Heart right ventricle (tissue), 16 donors: Measurements from ENCODE around the gene TMEM120B. TPM values are rescaled to one million over a fixed set of nuclear protein-coding genes. Genes with fewer than 3 reads are reported as not detected.

Source experiments
- ATAC-seq, 8 donors: fragments of 200-7000 bp; cut with Tn5 transposase; one replicate each; pipeline ENCODE4 v1.9.1; 2020; ENCODE audit warnings: mild to moderate bottlenecking in 8 of 8, moderate library complexity in 8 of 8, moderate number of reproducible peaks in 1 of 8
- DNase-seq, 2 donors: peaks; one replicate each; pipeline ENCODE4 v3.0.0-alpha.2; 2020
- H3K27ac ChIP-seq, 10 donors: fragments of 200-600 bp; sonication (generic) in 2 of 10; one replicate each; pipeline versions ENCODE4 v1.5.0 to v1.8.0; 2020 to 2022; ENCODE audit warnings: mild to moderate bottlenecking in 3 of 10
- H3K27me3 ChIP-seq, 7 donors: fragments of 200-600 bp; one replicate each; pipeline ENCODE4 v1.8.0; 2021 to 2022; ENCODE audit warnings: mild to moderate bottlenecking in 2 of 7
- H3K36me3 ChIP-seq, 9 donors: fragments of 200-600 bp; sonication (generic) in 1 of 9; one replicate each; pipeline versions ENCODE4 v1.5.0 to v1.8.0; 2020 to 2022; ENCODE audit warnings: mild to moderate bottlenecking in 2 of 9
- H3K4me1 ChIP-seq, 9 donors: fragments of 200-600 bp; sonication (generic) in 1 of 9; one replicate each; pipeline versions ENCODE4 v1.5.0 to v1.8.0; 2020 to 2022; ENCODE audit warnings: mild to moderate bottlenecking in 4 of 9
- H3K4me3 ChIP-seq, 10 donors: fragments of 200-600 bp; sonication (generic) in 2 of 10; one replicate each; pipeline versions ENCODE4 v1.5.0 to v1.8.0; 2020 to 2022; ENCODE audit warnings: mild to moderate bottlenecking in 7 of 10, moderate library complexity in 2 of 10
- H3K9me3 ChIP-seq, 11 donors: fragments of 200-600 bp in 10 of 11; sonication (generic) in 2 of 11; one replicate each; pipeline versions ENCODE4 v1.5.0 to v1.8.0; 2013 to 2022; ENCODE audit warnings: mild to moderate bottlenecking in 2 of 11, control low read depth in 1 of 11, moderate library complexity in 1 of 11
- CTCF ChIP-seq, 9 donors: fragments of 200-600 bp; sonication (generic) in 2 of 9; IDR thresholded peaks; one replicate each; pipeline versions ENCODE4 v1.5.0 to v1.8.0; 2021 to 2022; ENCODE audit warnings: antibody characterized with exemption in 9 of 9, mild to moderate bottlenecking in 5 of 9, moderate library complexity in 1 of 9
- WGBS, 2 donors: extraction: QIAGEN DNeasy Blood & Tissue Kit; methylation state at CpG; one replicate each; pipeline ENCODE4 v1.1.7; 2013; ENCODE audit warnings: inconsistent platforms in 1 of 2; 5-methylcytosine and 5-hydroxymethylcytosine counted together
- intact Hi-C, 10 donors: fragments of 100-400 bp; cut with DNase I; formaldehyde crosslinking; loops; one replicate each; pipeline versions ENCODE4 v1.11.1 to v1.14.2; 2022
- polyA plus RNA-seq, 2 donors: library from polyadenylated mRNA; stranded (reverse); fragments of 200-250 nt; gene quantifications; one replicate each; pipeline ENCODE4 v1.2.3, GENCODE V29; 2013
- total RNA-seq, 10 donors: library from RNA; stranded (reverse); fragmentation: NEBNext Ultra II Directional in 3 of 10; extraction: Animal tissue kit (Norgen Biotek cat#: 25700) in 3 of 10; gene quantifications; one replicate each; pipeline versions ENCODE4 v1.2.1 to v1.2.4, GENCODE V29; 2021 to 2023
- donor health status: Arrhythmogenic right ventricular cardiomyopathy.
- donor health status: ischemic (EF 13 %, LVEDD 7.1; RV severe dilation, severe dysfunction).
- donor health status: healthy with polysubstance abuse.
- donor health status: DM: no; HTN: yes; CAD: no.
- donor health status: DM: no; HTN: no; CAD: no.
- donor health status: ischemic (EF 25% LVEDD 6.9; RV normal size, moderate dysfunction).
- donor health status: ischemic (EF 25% LVEDD 5.7; RV mildly dilated, moderate dysfunction).
- donor health status: healthy.
- donor health status: DM: yes; HTN: yes; CAD: no.
- donor health status: Ischemic cardiomyopathy.
- donor health status: ischemic (EF 35%, LVEDD 5.7; RV mildly dilated, moderate dysfunction).
- donor health status: nonischemic (EF 11% LVEDD 7.7; RV severe dilation, severe dysfunction).
- donor health status: DM: yes; HTN: yes; CAD: no.
- donor health status: PGD.
- donor health status: ischemic (EF 29% LVEDD 5.4; RV normal size, mild dysfunction).
- donor health status: nonischemic (EF 23%, LVEDD 6.1; RV moderate dilation, normal function).

The TMEM120B gene
- total and polyA plus RNA-seq, 12 donors, result 5.3 to 12.7 (median 7.4) TPM

GRCh38 chr12:121750507-121750955 is 38.0 kb downstream of the TMEM120B start:
- H3K36me3 ChIP-seq, result peaks cover 0 to 33% (median 0%) of the 10 kb centered on the region in 9 donors
- DNase-seq (no peak), ATAC-seq (no peak)
- no peaks in the 10 kb centered on the region for H3K9me3 ChIP-seq
- intact Hi-C loops, result loop anchor here in 2 of 10 donors (5.0 kb wide), 2 partner anchors 33 to 38 kb away; partner anchors contain the start of gene TMEM120B (in 1 of the 2)
- 0 to 100% methylated on average over 1 of the region's 1 CpG for WGBS, 2 donors
- H3K4me3 ChIP-seq, result no peak overlapping the region
- H3K27me3 ChIP-seq, result no peaks in the 10 kb centered on the region
- H3K4me1 ChIP-seq, result peaks cover 0 to 29% (median 13%) of the 10 kb centered on the region in 9 donors
- TF ChIP-seq CTCF (IDR thresholded peaks at IDR 0.05), result no peak
- no peak overlapping the region for H3K27ac ChIP-seq

GRCh38 chr12:121751034-121751433 is 38.5 kb downstream of the TMEM120B start:
- DNase-seq (no peak), ATAC-seq (no peak)
- Histone ChIP-seq H3K4me1 (peaks cover 0 to 29% (median 13%) of the 10 kb centered on the region in 9 donors), H3K9me3 (no peaks in the 10 kb centered on the region), H3K4me3 (no peak overlapping the region), H3K36me3 (peaks cover 0 to 38% (median 0%) of the 10 kb centered on the region in 9 donors), H3K27ac (no peak overlapping the region), H3K27me3 (no peaks in the 10 kb centered on the region)
- intact Hi-C loops, result loop anchor here in 2 of 10 donors (5.0 kb wide), 2 partner anchors 34 to 39 kb away; partner anchors contain the start of gene TMEM120B (in 1 of the 2)
- 100% methylated on average over 1 of the region's 1 CpG for whole genome bisulfite sequencing, 2 donors
- no peak for TF ChIP-seq CTCF (IDR thresholded peaks at IDR 0.05)

- DNase-seq (no peak), ATAC-seq (no peak)
- no peak overlapping the region for H3K4me3 ChIP-seq
- no peak overlapping the region for H3K27ac ChIP-seq
- WGBS, 2 donors, result 91 to 97% methylated on average over 12 of the region's 12 CpGs
- no peak for TF ChIP-seq CTCF (IDR thresholded peaks at IDR 0.05)
- peaks cover 0 to 41% (median 0%) of the 10 kb centered on the region in 9 donors for H3K36me3 ChIP-seq
- no peaks in the 10 kb centered on the region for H3K9me3 ChIP-seq
- intact Hi-C loops, result loop anchor here in 2 of 10 donors (5.0 kb wide), 2 partner anchors 35 to 40 kb away; partner anchors contain the start of gene TMEM120B (in 1 of the 2)
- no peaks in the 10 kb centered on the region for H3K27me3 ChIP-seq
- H3K4me1 ChIP-seq, result peaks cover 0 to 29% (median 14%) of the 10 kb centered on the region in 9 donors
These were observed 39.3 kb downstream of the TMEM120B start for GRCh38 chr12:121751749-121752351.

- DNase-seq (peak; percentile 64 to 71), ATAC-seq (peak; percentile 73 to 93 (median 90))
- no peaks in the 10 kb centered on the region for H3K27me3 ChIP-seq
- peak overlapping the region in 9 of 10 donors; percentile 60 to 78 (median 67) for H3K27ac ChIP-seq
- peaks cover 0 to 23% (median 7%) of the 10 kb centered on the region in 9 donors for H3K4me1 ChIP-seq
- H3K4me3 ChIP-seq, result no peak overlapping the region
- WGBS, 2 donors, result 37 to 64% methylated on average over 12 of the region's 12 CpGs
- intact Hi-C loops, result loop anchor here in 2 of 10 donors (5.0 kb wide), 2 partner anchors 37 to 42 kb away; partner anchors contain the start of gene TMEM120B (in 1 of the 2)
- H3K36me3 ChIP-seq, result peaks cover 0 to 39% (median 0%) of the 10 kb centered on the region in 9 donors
- TF ChIP-seq CTCF (IDR thresholded peaks at IDR 0.05), result no peak
- H3K9me3 ChIP-seq, result no peaks in the 10 kb centered on the region
These were observed 41.3 kb downstream of the TMEM120B start for GRCh38 chr12:121753844-121754264.
